HepG2 (cell line): ENCODE measurements around the gene ZNF629. TPM values are rescaled to one million over a fixed set of nuclear protein-coding genes. Genes with fewer than 3 reads are reported as not detected.
A peak's percentile ranks its signal among the peaks of the same experiment; 100 is the strongest.

Experiments
- NFIC ChIP-seq: IDR thresholded peaks from 2 replicates; pipeline ENCODE4 v1.6.1; 2012; ENCODE audit warnings: mild to moderate bottlenecking, low read length, inconsistent platforms
- TGIF2 ChIP-seq: IDR thresholded peaks from 2 replicates; pipeline ENCODE4 v1.6.1; 2016; ENCODE audit warnings: control low read depth, missing compliant biosample characterization
- ZNF589 ChIP-seq: sonication (generic); formaldehyde crosslinking; conservative IDR thresholded peaks from 2 replicates; pipeline ENCODE4 v1.8.0; 2022; ENCODE audit warnings: mild to moderate bottlenecking, moderate library complexity, missing genetic modification reagents
- ZNF781 ChIP-seq: sonication (generic); formaldehyde crosslinking; IDR thresholded peaks from 2 replicates; pipeline ENCODE4 v1.5.1; 2020; ENCODE audit warnings: borderline replicate concordance, mild to moderate bottlenecking, missing genetic modification reagents; ENCODE audit errors: not compliant biosample characterization
- polyA plus RNA-seq, 8 experiments: library from polyadenylated mRNA; depleted of rRNA in 3 of 8; stranded (reverse) in 7 of 8; unstranded in 1 of 8; fragments of >200 nt; fragmentation: Illumina TruSeq in 4 of 8; extraction: Trizol in 4 of 8; gene quantifications; 2 replicates each; pipeline versions ENCODE4 v1.2.1 to v1.2.3, GENCODE V29; 2011 to 2016; ENCODE audit warnings: low read depth in 4 of 8, missing spikeins in 1 of 8, mixed read lengths in 1 of 8; ENCODE audit not compliant: insufficient read depth in 1 of 8
- total RNA-seq, 5 experiments: library from RNA; depleted of rRNA; stranded (reverse); fragments of >200 nt; fragmentation: Illumina TruSeq; extraction: Trizol; gene quantifications; 2 replicates each; pipeline ENCODE4 v1.2.3, GENCODE V29; 2016; ENCODE audit warnings: low read depth in 1 of 5
- TF ChIP-seq, protein P1 (sequence below): IDR thresholded peaks from 2 replicates; pipeline ENCODE4 v1.6.1; 2016; ENCODE audit warnings: low read depth, control low read depth
- TF ChIP-seq, protein P2 (sequence below): sonication (generic); formaldehyde crosslinking; IDR thresholded peaks from 2 replicates; pipeline ENCODE4 v1.4.0; 2020; ENCODE audit warnings: missing genetic modification reagents, mild to moderate bottlenecking, borderline replicate concordance
- TF ChIP-seq, protein P3 (sequence below): sonication (generic); formaldehyde crosslinking; IDR thresholded peaks from 2 replicates; pipeline ENCODE4 v1.4.0; 2020; ENCODE audit warnings: missing genetic modification reagents
- TF ChIP-seq, protein P4 (sequence below), 2 experiments: sonication (generic) in 1 of 2; formaldehyde crosslinking in 1 of 2; IDR thresholded peaks; 2 replicates each; pipeline versions ENCODE4 v1.4.0 to v1.6.1; 2018 to 2020; ENCODE audit warnings: missing genetic modification reagents in 2 of 2, borderline replicate concordance in 1 of 2, low read depth in 1 of 2, mild to moderate bottlenecking in 1 of 2, missing biosample characterization in 1 of 2
- TF ChIP-seq, protein P5 (sequence below): sonication (generic); formaldehyde crosslinking; IDR thresholded peaks from 2 replicates; pipeline ENCODE4 v1.4.0; 2020; ENCODE audit warnings: mild to moderate bottlenecking, missing genetic modification reagents
- TF ChIP-seq, protein P6 (sequence below): sonication (generic); formaldehyde crosslinking; IDR thresholded peaks from 2 replicates; pipeline ENCODE4 v1.5.1; 2020; ENCODE audit warnings: mild to moderate bottlenecking, missing genetic modification reagents
- TF ChIP-seq, protein P7 (sequence below): sonication (generic); formaldehyde crosslinking; IDR thresholded peaks from 2 replicates; pipeline ENCODE4 v1.4.0; 2020; ENCODE audit warnings: mild to moderate bottlenecking, missing genetic modification reagents

The ZNF629 gene
- total and polyA plus RNA-seq, 2 of the 13 experiments (the other 11 are each of a cell fraction or from before 2014, with no cell fraction given) = 6.1 to 16.5 TPM

DNA sequence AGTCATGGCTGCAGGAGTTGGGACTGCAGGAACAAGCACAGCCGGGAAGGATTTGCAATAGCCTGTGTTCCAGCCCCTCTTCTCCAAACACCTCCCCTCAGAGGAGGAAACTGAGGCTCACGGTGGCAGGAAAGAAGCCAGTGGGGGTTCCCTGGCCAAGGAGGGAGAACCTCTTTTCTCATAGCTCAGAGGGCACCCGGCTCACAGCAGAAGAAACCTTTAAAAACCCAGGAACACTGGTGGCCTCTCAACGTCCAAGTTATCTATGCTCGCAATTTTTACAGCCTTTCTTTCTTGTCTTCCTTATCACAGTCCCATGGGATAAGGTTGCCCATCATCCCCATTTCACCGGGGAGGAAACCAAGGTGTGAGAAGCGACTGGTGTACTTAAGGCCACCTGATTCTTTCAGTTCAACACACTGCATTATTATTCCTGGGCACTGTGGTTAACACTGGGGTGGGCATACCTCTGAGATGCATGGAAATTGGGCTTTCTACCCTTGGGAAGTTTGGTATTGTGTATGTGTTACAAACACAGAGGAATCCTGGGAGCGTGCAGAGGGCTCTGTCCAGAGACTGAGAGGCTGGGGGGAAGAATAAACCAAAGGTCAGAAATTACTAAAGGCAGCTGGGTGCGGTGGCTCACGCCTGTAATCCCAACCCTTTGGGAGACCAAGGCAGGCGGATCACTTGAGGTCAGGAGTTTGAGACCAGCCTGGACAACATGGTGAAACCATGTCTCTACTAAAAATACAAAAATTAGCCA is 791 bp upstream of the ZNF629 start (continued):
- TF ChIP-seq, protein P1, sequence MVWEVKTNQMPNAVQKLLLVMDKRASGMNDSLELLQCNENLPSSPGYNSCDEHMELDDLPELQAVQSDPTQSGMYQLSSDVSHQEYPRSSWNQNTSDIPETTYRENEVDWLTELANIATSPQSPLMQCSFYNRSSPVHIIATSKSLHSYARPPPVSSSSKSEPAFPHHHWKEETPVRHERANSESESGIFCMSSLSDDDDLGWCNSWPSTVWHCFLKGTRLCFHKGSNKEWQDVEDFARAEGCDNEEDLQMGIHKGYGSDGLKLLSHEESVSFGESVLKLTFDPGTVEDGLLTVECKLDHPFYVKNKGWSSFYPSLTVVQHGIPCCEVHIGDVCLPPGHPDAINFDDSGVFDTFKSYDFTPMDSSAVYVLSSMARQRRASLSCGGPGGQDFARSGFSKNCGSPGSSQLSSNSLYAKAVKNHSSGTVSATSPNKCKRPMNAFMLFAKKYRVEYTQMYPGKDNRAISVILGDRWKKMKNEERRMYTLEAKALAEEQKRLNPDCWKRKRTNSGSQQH = no peak; the same call in 1 of the 2 replicates
- TF ChIP-seq, protein P2, sequence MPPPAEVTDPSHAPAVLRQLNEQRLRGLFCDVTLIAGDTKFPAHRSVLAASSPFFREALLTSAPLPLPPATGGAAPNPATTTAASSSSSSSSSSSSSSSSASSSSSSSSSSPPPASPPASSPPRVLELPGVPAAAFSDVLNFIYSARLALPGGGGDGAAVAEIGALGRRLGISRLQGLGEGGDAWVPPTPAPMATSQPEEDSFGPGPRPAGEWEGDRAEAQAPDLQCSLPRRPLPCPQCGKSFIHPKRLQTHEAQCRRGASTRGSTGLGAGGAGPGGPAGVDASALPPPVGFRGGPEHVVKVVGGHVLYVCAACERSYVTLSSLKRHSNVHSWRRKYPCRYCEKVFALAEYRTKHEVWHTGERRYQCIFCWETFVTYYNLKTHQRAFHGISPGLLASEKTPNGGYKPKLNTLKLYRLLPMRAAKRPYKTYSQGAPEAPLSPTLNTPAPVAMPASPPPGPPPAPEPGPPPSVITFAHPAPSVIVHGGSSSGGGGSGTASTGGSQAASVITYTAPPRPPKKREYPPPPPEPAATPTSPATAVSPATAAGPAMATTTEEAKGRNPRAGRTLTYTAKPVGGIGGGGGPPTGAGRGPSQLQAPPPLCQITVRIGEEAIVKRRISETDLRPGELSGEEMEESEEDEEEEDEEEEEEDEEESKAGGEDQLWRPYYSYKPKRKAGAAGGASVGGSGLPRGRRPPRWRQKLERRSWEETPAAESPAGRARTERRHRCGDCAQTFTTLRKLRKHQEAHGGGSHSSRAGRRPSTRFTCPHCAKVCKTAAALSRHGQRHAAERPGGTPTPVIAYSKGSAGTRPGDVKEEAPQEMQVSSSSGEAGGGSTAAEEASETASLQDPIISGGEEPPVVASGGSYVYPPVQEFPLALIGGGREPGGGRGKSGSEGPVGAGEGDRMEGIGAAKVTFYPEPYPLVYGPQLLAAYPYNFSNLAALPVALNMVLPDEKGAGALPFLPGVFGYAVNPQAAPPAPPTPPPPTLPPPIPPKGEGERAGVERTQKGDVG = no peak
- peak; percentile 56; the same call in 1 of the 2 replicates for TF ChIP-seq TGIF2 (CRISPR knock-in tag)
- TF ChIP-seq, protein P3, sequence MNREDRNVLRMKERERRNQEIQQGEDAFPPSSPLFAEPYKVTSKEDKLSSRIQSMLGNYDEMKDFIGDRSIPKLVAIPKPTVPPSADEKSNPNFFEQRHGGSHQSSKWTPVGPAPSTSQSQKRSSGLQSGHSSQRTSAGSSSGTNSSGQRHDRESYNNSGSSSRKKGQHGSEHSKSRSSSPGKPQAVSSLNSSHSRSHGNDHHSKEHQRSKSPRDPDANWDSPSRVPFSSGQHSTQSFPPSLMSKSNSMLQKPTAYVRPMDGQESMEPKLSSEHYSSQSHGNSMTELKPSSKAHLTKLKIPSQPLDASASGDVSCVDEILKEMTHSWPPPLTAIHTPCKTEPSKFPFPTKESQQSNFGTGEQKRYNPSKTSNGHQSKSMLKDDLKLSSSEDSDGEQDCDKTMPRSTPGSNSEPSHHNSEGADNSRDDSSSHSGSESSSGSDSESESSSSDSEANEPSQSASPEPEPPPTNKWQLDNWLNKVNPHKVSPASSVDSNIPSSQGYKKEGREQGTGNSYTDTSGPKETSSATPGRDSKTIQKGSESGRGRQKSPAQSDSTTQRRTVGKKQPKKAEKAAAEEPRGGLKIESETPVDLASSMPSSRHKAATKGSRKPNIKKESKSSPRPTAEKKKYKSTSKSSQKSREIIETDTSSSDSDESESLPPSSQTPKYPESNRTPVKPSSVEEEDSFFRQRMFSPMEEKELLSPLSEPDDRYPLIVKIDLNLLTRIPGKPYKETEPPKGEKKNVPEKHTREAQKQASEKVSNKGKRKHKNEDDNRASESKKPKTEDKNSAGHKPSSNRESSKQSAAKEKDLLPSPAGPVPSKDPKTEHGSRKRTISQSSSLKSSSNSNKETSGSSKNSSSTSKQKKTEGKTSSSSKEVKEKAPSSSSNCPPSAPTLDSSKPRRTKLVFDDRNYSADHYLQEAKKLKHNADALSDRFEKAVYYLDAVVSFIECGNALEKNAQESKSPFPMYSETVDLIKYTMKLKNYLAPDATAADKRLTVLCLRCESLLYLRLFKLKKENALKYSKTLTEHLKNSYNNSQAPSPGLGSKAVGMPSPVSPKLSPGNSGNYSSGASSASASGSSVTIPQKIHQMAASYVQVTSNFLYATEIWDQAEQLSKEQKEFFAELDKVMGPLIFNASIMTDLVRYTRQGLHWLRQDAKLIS (CRISPR knock-in tag) = no peak
- TF ChIP-seq, protein P4, sequence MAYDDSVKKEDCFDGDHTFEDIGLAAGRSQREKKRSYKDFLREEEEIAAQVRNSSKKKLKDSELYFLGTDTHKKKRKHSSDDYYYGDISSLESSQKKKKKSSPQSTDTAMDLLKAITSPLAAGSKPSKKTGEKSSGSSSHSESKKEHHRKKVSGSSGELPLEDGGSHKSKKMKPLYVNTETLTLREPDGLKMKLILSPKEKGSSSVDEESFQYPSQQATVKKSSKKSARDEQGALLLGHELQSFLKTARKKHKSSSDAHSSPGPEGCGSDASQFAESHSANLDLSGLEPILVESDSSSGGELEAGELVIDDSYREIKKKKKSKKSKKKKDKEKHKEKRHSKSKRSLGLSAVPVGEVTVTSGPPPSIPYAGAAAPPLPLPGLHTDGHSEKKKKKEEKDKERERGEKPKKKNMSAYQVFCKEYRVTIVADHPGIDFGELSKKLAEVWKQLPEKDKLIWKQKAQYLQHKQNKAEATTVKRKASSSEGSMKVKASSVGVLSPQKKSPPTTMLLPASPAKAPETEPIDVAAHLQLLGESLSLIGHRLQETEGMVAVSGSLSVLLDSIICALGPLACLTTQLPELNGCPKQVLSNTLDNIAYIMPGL (CRISPR knock-in tag; IDR thresholded peaks at IDR 0.05; ENCODE audit: borderline replicate concordance in 1 of 2, low read depth in 1 of 2) = peak in 1 of 2 experiments; percentile 20; a peak in 2 of 4 replicates
- TF ChIP-seq, protein P5, sequence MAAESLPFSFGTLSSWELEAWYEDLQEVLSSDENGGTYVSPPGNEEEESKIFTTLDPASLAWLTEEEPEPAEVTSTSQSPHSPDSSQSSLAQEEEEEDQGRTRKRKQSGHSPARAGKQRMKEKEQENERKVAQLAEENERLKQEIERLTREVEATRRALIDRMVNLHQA = no peak
- TF ChIP-seq, protein P6, sequence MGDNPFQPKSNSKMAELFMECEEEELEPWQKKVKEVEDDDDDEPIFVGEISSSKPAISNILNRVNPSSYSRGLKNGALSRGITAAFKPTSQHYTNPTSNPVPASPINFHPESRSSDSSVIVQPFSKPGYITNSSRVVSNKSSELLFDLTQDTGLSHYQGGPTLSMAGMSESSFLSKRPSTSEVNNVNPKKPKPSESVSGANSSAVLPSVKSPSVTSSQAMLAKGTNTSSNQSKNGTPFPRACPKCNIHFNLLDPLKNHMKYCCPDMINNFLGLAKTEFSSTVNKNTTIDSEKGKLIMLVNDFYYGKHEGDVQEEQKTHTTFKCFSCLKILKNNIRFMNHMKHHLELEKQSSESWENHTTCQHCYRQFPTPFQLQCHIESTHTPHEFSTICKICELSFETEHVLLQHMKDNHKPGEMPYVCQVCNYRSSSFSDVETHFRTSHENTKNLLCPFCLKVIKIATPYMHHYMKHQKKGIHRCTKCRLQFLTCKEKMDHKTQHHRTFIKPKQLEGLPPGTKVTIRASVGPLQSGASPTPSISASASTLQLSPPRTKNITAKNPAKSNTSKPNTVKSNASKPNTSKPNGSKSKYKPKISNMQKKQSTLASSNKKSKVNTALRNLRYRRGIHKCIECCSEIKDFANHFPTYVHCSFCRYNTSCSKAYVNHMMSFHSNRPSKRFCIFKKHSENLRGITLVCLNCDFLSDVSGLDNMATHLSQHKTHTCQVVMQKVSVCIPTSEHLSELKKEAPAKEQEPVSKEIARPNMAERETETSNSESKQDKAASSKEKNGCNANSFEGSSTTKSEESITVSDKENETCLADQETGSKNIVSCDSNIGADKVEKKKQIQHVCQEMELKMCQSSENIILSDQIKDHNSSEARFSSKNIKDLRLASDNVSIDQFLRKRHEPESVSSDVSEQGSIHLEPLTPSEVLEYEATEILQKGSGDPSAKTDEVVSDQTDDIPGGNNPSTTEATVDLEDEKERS = no peak
- TF ChIP-seq ZNF589 = 0 out of 2 replicates have a peak, but pooled peaks have one; percentile 24
- TF ChIP-seq, protein P7, sequence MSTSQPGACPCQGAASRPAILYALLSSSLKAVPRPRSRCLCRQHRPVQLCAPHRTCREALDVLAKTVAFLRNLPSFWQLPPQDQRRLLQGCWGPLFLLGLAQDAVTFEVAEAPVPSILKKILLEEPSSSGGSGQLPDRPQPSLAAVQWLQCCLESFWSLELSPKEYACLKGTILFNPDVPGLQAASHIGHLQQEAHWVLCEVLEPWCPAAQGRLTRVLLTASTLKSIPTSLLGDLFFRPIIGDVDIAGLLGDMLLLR (CRISPR knock-in tag) = no peak
- peak; percentile 15; the same call in 1 of the 2 replicates for TF ChIP-seq NFIC
- no peak for TF ChIP-seq ZNF781 (CRISPR knock-in tag)
